Activated T-helper 2 cell treated with anti-CD3 and anti-CD28 coated beads, Interferon-gamma antibody, Interleukin-2, Interleukin-4, amounts not matched to agents 10 μg/mL and 5 μg/mL and 100 μg/mL, durations not matched to agents 14 hours and 24 hours and 36 hours (primary cell): ENCODE measurements around the gene ROCK2. TPM values are rescaled to one million over a fixed set of nuclear protein-coding genes. Genes with fewer than 3 reads are reported as not detected.

Experiments used
- DNase-seq: peaks from one replicate; pipeline ENCODE4 v3.0.0; 2021; ENCODE audit warnings: low spot score
- H3K27ac Mint-ChIP-seq: one replicate; pipeline ENCODE4 v1.8.0; 2021; ENCODE audit warnings: mixed read lengths
- H3K27me3 Mint-ChIP-seq: one replicate; pipeline ENCODE4 v1.8.0; 2021; ENCODE audit warnings: low read depth, mixed read lengths
- H3K36me3 Mint-ChIP-seq: one replicate; pipeline ENCODE4 v1.8.0; 2021; ENCODE audit warnings: low read depth, mixed read lengths
- H3K4me1 Mint-ChIP-seq: one replicate; pipeline ENCODE4 v1.8.0; 2021; ENCODE audit warnings: low read depth, mixed read lengths
- H3K4me3 Mint-ChIP-seq: one replicate; pipeline ENCODE4 v1.8.0; 2021; ENCODE audit warnings: low read depth, mild to moderate bottlenecking, moderate library complexity, mixed read lengths
- H3K9me3 Mint-ChIP-seq: one replicate; pipeline ENCODE4 v1.8.0; 2021; ENCODE audit warnings: mixed read lengths
- intact Hi-C: fragments of 100-400 bp; cut with micrococcal nuclease; formaldehyde crosslinking; loops from one replicate; pipeline ENCODE4 v1.15.1; 2023
- total RNA-seq: library from RNA; stranded (reverse); gene quantifications from 2 replicates; pipeline ENCODE4 v1.2.3, GENCODE V29; 2022

The ROCK2 gene
- total RNA-seq, 1 donor from 2014 or later: 20.6 TPM

DNA sequence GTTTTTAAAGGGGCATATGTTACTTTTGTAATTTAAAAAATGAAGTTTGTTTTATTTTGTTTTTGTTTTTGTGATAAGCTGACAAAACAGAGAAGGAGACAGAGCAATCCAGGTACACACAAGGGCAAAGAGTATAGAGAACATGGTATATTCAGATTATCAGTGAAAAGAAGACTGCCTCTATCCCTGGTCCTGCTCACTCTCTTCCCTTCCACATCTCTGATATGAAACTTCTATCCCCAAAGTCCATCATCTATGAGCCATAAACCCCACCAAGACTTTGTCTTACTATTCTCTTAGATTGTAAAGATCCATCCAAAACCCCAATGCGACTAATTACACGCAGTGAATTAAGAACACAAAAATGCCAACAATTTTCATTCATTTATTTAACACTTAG, 16.6 kb downstream of the ROCK2 start:
- Mint-ChIP-seq H3K27ac (no peak overlapping the region), H3K36me3 (no peaks in the 10 kb centered on the region), H3K4me3 (no peak overlapping the region), H3K9me3 (no peaks in the 10 kb centered on the region), H3K27me3 (no peaks in the 10 kb centered on the region), H3K4me1 (peaks cover 6% of the 10 kb centered on the region)
- intact Hi-C loops: no loop called here
- DNase-seq: no peak

DNA sequence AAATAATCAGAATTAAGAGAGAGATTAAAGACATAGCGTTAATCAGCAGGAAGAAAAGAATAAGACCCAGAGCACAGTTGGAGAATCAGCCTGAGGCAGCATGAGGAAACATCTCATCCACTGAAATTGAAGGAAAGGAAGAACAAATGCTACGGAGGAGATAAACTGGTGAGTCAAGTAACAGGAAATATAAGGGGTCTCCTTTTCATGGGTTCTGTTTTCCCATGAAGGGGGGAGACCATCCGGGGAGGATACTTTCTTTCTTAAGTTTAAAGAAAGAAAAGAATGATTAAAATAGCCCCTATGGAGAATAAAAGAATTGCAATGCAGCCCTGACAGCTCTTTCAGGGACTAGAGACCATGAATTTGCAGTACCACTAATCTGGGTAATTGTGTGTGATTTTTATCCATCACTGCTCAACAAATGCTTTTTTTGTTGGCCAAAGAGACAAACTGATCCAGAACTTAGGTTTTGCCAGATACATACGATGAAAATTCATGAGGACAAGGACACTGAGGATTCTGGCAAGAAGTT, 17.7 kb downstream of the ROCK2 start:
- intact Hi-C loops: no loop called here
- no peaks in the 10 kb centered on the region for H3K9me3 Mint-ChIP-seq
- no peaks in the 10 kb centered on the region for H3K36me3 Mint-ChIP-seq
- no peak for DNase-seq
- H3K4me1 Mint-ChIP-seq: peaks cover 7% of the 10 kb centered on the region
- H3K4me3 Mint-ChIP-seq: no peak overlapping the region
- no peak overlapping the region for H3K27ac Mint-ChIP-seq
- H3K27me3 Mint-ChIP-seq: no peaks in the 10 kb centered on the region

- no peak overlapping the region for H3K27ac Mint-ChIP-seq
- H3K27me3 Mint-ChIP-seq: no peaks in the 10 kb centered on the region
- DNase-seq: no peak
- intact Hi-C loops: no loop called here
- peaks cover 6% of the 10 kb centered on the region for H3K4me1 Mint-ChIP-seq
- no peaks in the 10 kb centered on the region for H3K36me3 Mint-ChIP-seq
- H3K4me3 Mint-ChIP-seq: no peak overlapping the region
- no peaks in the 10 kb centered on the region for H3K9me3 Mint-ChIP-seq
These were observed 18.3 kb downstream of the ROCK2 start for GRCh38 chr2:11325961-11326676.

DNA sequence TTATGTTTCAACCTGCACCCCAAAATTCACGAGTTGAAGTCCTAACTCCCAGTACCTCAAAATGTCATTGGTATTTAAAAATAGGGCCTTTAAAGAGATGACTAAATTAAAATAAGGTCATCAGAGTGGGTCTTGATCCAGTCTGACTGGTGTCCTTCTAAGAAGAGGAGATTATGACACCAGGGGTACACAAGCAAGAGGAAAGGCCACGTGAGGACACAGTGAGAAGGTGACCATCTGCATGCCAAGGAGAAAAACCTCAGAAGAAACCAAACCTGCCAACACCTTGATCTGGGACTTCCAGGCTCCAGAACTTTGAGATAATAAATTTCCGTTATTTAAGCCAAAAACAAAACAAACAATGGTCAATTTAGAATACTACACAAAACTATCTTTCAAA, 22.6 kb downstream of the ROCK2 start:
- Mint-ChIP-seq H3K36me3 (peaks cover 4% of the 10 kb centered on the region), H3K27ac (no peak overlapping the region), H3K4me1 (peaks cover 4% of the 10 kb centered on the region), H3K4me3 (no peak overlapping the region), H3K27me3 (no peaks in the 10 kb centered on the region), H3K9me3 (no peaks in the 10 kb centered on the region)
- no peak for DNase-seq
- intact Hi-C loops: no loop called here

GRCh38 chr2:11320698-11321492, 23.5 kb downstream of the ROCK2 start:
- DNase-seq: no peak
- H3K36me3 Mint-ChIP-seq: peaks cover 4% of the 10 kb centered on the region
- H3K27me3 Mint-ChIP-seq: no peaks in the 10 kb centered on the region
- H3K27ac Mint-ChIP-seq: no peak overlapping the region
- H3K4me3 Mint-ChIP-seq: no peak overlapping the region
- H3K9me3 Mint-ChIP-seq: no peaks in the 10 kb centered on the region
- intact Hi-C loops: no loop called here
- H3K4me1 Mint-ChIP-seq: peaks cover 4% of the 10 kb centered on the region

DNA sequence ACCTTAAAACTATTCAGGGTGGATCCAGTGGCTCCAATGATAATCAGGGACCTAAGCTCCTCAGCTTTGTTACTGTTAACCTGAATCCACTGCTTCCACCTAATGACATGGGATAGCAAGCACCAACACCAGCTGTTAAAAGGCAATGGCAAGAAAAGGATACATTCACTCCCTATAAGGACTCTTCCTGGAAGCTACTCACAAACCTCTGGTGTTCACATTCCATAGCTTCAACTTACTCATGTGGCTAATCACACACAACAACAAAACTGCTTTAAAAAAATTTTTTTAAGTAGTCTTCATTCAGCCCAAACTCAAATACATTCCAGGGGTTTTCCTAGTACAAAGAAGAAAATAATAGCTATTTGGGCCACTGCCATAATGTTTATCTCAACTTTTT, 24.5 kb downstream of the ROCK2 start:
- no peaks in the 10 kb centered on the region for H3K27me3 Mint-ChIP-seq
- no peak for DNase-seq
- H3K4me3 Mint-ChIP-seq: no peak overlapping the region
- peaks cover 4% of the 10 kb centered on the region for H3K4me1 Mint-ChIP-seq
- no peaks in the 10 kb centered on the region for H3K9me3 Mint-ChIP-seq
- no peak overlapping the region for H3K27ac Mint-ChIP-seq
- intact Hi-C loops: no loop called here
- H3K36me3 Mint-ChIP-seq: peaks cover 4% of the 10 kb centered on the region

DNA sequence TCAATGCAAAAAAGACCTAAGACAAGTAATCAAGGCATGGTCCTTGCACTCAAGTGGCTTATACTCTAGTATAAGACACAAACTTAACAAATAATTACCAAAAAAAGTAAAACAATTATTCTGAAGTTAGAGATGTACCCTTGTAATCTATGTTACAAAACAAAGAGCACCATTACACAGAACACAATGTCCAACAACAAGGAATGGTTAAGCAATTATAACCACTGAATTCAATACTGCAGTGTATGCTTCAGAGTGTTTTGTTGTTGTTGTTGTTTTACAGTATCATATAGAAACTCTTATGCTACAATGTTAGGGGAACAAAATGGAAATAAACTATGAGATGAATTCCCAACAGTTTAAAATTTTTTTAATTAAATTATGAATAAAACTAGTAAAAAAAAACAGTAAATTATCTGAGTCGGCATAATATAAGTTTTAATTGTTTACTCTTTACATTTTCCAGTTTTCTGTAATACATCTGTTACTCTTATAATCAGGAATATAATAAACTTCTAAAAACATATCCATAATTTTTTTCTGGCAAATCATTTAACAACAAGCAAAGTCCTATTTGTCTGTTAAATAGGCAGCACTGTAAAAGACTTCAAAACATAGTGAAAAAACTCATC, 29.2 kb downstream of the ROCK2 start:
- no peaks in the 10 kb centered on the region for H3K4me1 Mint-ChIP-seq
- H3K27me3 Mint-ChIP-seq: no peaks in the 10 kb centered on the region
- intact Hi-C loops: no loop called here
- no peak for DNase-seq
- no peaks in the 10 kb centered on the region for H3K9me3 Mint-ChIP-seq
- no peak overlapping the region for H3K4me3 Mint-ChIP-seq
- no peak overlapping the region for H3K27ac Mint-ChIP-seq
- H3K36me3 Mint-ChIP-seq: peaks cover 4% of the 10 kb centered on the region

DNA sequence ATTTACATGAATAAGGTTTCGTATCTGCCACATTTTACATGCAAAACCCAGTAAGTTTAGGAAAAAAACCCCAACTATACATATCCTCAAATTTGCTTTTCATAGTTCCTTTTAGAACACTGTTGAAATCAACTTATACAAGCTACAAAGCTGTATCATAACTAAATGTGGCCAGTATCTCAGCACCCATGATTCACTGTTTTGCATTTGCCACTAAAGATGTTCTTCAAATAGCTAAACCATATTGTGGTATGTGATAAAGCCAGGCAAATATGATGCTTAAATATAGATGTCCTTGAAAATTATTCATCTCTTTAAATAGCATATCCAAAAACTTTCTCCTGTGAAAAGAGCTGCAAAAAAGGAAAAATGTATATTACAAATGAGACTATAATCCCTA, 29.9 kb downstream of the ROCK2 start:
- H3K27ac Mint-ChIP-seq: no peak overlapping the region
- no peak for DNase-seq
- H3K4me1 Mint-ChIP-seq: no peaks in the 10 kb centered on the region

DNA sequence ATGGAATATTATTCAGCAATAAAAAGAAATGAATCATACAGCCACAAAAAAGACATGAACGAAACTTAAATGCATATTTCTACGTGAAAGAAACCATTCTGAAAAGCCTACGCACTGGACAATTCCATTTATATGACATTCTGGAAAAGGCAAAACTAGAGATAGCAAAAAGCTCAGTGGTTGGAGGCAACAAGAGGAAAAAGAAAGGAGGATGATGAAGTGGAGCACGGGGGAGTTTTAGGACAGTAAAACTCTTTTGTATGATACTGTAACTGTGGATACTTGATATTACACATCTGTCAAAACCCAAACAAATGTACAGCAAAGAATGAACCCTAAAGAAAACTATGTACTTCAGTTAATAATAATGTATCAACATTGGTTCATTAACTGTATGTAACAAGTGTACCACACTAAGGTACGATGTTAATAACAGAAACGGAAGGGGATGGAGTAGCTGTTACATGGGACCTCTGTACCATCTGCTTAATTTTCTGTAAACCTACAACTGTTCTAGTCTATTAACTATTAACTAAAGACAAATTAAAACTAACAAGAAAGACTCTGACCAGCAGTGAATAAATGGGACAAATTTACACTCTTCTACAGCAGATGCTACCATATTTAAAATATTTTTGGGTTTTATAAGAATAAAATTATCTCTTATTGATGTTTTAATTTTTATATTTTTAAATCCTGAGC, 31.5 kb downstream of the ROCK2 start:
- intact Hi-C loops: no loop called here

More for the DNA sequence above, 29.9 kb downstream of the ROCK2 start:
- intact Hi-C loops: no loop called here
- Mint-ChIP-seq H3K4me3 (no peak overlapping the region), H3K9me3 (no peaks in the 10 kb centered on the region), H3K36me3 (peaks cover 4% of the 10 kb centered on the region), H3K27me3 (no peaks in the 10 kb centered on the region)

DNA sequence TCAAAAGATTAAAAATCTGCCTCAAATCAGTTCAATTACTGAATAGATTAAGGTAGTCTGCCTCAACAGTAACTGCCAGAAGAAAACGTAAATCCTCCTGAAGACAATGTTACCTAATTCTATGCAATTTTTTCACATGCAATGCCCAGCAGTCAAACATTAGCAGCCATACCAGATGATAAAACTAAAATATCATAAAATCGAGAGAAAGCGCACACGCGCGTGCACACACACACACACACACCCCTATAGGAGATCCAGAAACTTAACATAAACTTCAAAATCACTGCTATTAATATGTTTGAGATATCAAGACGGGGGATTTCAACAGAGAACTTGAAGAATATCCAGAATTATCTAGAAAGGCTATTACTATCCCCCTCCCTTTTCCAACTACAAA, 32.9 kb downstream of the ROCK2 start:
- intact Hi-C loops: no loop called here
- no peak for DNase-seq
- no peaks in the 10 kb centered on the region for H3K9me3 Mint-ChIP-seq
- H3K36me3 Mint-ChIP-seq: no peaks in the 10 kb centered on the region
- H3K4me3 Mint-ChIP-seq: no peak overlapping the region
- H3K4me1 Mint-ChIP-seq: no peaks in the 10 kb centered on the region
- H3K27ac Mint-ChIP-seq: no peak overlapping the region
- H3K27me3 Mint-ChIP-seq: no peaks in the 10 kb centered on the region

More for the DNA sequence above, 31.5 kb downstream of the ROCK2 start:
- no peaks in the 10 kb centered on the region for H3K4me1 Mint-ChIP-seq
- DNase-seq: no peak
- H3K4me3 Mint-ChIP-seq: no peak overlapping the region
- no peaks in the 10 kb centered on the region for H3K27me3 Mint-ChIP-seq
- no peaks in the 10 kb centered on the region for H3K9me3 Mint-ChIP-seq
- no peaks in the 10 kb centered on the region for H3K36me3 Mint-ChIP-seq
- H3K27ac Mint-ChIP-seq: no peak overlapping the region

GRCh38 chr2:11310212-11310611, 34.2 kb downstream of the ROCK2 start:
- no peaks in the 10 kb centered on the region for H3K36me3 Mint-ChIP-seq
- no peak overlapping the region for H3K27ac Mint-ChIP-seq
- no peak for DNase-seq
- H3K27me3 Mint-ChIP-seq: no peaks in the 10 kb centered on the region
- H3K4me3 Mint-ChIP-seq: no peak overlapping the region
- no peaks in the 10 kb centered on the region for H3K4me1 Mint-ChIP-seq
- no peaks in the 10 kb centered on the region for H3K9me3 Mint-ChIP-seq
- intact Hi-C loops: no loop called here

GRCh38 chr2:11309706-11310105, 34.7 kb downstream of the ROCK2 start:
- no peaks in the 10 kb centered on the region for H3K27me3 Mint-ChIP-seq
- no peaks in the 10 kb centered on the region for H3K9me3 Mint-ChIP-seq
- no peak for DNase-seq
- H3K4me3 Mint-ChIP-seq: no peak overlapping the region
- no peaks in the 10 kb centered on the region for H3K36me3 Mint-ChIP-seq
- no peaks in the 10 kb centered on the region for H3K4me1 Mint-ChIP-seq
- no peak overlapping the region for H3K27ac Mint-ChIP-seq
- intact Hi-C loops: no loop called here
